ENCODE results near the gene PDXK.

- TF ChIP-seq POLR2A (IDR thresholded peaks at IDR 0.05) (no peak), EP300 (IDR thresholded peaks at IDR 0.05) (no peak), CTCF (IDR thresholded peaks at IDR 0.05) (no peak), POLR2AphosphoS5 (IDR thresholded peaks at IDR 0.05) (no peak)
These were observed 22.7 kb upstream of the PDXK start for GRCh38 chr21:43696214-43696613.
